GM19395 (cell line): Measurements from ENCODE around the gene EPN2.
"Not testable (repeated sequence)": the region's sequence is repeated elsewhere in the genome, so short reads cannot be mapped to it uniquely, and the experiment has no call there.

Experiments used
- ATAC-seq: cut with Tn5 transposase; IDR thresholded peaks from one replicate; pipeline ENCODE4 v1.9.1; 2021; ENCODE audit warnings: mild to moderate bottlenecking, moderate library complexity; ENCODE audit not compliant: unreplicated experiment

EPN2 gene

GRCh38 chr17:19237139-19237388, at the start of gene EPN2:
EPN2 (plus strand) TSS chr17:19237366; CDS start chr17:19283120, 45,754 bp downstream.
- not testable (repeated sequence) for ATAC-seq

DNA sequence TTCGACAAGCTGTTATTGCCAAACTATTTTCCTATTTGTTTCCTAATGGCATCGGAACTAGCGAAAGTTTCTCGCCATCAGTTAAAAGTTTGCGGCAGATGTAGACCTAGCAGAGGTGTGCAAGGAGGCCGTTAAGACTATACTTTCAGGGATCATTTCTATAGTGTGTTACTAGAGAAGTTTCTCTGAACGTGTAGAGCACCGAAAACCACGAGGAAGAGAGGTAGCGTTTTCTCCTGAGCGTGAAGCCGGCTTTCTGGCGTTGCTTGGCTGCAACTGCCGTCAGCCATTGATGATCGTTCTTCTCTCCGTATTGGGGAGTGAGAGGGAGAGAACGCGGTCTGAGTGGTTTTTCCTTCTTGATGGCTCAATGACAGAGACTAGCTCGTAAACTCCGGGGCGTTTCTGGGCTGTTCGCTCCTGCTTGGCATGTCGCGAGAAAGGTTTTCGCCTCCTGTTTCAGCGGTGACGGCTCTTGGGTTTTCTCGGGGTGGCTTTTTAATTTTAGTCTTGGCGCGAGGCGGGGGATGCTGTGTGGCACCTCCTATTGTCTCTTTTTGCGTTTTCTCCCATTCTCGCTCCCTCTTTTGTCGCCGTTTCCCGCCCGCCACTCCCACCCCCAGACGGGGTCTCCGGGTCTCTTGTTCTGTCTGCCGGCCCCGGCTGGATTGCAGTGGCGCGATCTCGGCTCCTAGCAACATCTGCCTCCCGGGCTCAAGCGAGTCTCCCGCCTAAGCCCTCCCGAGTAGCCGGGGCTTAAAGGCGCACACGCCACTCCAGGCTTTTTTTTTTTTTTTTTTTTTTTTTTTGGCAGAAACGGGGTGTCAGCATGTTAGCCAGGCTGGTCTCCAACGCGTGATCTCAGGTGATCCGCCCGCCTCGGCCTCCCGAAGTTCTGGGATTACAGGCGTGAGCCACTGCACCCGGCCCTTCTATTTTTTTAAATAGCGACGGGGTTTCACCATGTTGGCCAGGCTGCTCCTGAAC, 49.0 kb upstream of the EPN2 start:
- peak; percentile 47 for ATAC-seq

- peak; percentile 74 for ATAC-seq
Measured at GRCh38 chr17:19188870-19189708, 48.1 kb upstream of the EPN2 start.

DNA sequence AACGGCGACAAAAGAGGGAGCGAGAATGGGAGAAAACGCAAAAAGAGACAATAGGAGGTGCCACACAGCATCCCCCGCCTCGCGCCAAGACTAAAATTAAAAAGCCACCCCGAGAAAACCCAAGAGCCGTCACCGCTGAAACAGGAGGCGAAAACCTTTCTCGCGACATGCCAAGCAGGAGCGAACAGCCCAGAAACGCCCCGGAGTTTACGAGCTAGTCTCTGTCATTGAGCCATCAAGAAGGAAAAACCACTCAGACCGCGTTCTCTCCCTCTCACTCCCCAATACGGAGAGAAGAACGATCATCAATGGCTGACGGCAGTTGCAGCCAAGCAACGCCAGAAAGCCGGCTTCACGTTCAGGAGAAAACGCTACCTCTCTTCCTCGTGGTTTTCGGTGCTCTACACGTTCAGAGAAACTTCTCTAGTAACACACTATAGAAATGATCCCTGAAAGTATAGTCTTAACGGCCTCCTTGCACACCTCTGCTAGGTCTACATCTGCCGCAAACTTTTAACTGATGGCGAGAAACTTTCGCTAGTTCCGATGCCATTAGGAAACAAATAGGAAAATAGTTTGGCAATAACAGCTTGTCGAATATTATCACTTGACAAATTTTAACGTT, 47.3 kb upstream of the EPN2 start:
- ATAC-seq, result not testable (repeated sequence)

DNA sequence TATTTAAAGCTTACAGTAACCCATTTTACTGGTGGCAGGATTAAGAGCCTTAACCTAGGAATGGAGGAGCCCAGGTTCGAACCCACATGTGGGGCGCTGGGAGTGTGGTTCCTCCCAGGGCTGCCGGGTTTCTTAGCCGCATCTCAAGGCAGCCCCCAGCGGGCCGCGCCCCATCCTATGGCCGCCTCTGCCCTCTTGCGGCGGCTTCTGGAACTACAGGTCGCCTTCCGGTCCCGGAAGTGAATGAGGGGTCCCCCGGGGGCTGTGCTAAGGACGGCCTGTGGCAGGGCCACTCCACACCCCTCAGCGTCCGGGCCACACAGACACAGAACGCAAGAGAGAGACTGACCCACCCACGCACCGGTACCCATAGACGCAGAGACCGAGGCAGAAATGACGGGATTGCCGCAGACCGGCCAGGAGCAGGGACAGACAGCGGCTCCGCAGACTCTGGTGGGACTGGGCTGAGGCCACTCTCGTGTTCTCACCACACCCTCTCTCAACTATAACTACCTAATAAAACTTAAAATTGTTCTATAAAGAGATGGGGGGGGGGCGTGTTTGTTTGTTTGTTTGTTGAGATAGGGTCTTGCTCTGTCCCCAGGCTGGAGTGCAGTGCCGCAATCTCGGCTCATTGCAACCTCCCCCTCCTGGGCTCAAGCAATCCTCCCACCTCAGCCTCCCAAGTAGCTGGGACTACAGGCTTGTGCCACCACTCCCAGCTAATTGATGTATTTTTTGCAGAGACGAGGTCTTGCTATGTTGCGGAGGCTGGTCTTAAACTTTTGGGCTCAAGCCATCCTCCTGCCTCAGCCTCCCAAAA, 40.6 kb upstream of the EPN2 start:
- peak; percentile 83 for ATAC-seq

DNA sequence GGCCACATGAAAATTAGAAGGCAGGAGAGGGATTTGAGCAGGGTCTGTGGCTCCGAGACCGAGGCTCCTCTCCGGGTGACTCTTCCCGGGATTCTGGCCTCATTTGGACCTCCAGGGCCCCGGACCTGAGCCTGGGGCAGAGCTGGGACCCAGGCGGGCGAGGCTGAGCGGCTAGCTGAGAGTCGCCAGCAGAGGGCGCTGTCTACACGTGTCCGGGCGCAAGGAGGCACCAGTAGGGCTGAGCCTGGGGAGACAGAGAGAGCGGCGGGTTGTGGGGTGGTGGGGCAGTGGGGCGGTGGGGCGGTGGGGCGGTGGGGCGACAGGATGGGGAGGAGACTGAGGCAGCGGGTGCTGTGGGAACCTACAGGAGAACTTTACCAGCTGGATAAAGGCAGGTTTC, 34.7 kb upstream of the EPN2 start:
- ATAC-seq, result peak; percentile 63

DNA sequence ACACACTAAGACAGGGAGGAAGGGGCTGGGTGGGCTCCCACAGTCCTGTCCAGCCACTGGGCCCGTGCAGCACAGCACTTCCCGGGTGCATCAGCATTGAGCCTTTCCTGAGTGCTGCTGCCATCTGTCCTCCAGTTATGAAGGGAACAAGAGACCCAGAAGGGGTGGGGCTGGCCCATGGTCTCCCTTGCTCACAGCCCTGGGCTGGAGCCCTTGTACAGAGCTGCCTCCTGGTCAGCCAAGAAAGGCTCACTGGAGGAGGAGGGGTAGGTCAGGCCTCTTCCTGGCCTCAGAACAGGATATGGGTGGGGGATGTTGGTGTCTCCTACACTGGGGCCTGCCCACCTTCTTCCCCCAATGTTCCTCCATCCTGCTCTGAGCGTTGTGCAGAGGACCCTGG, 33.7 kb upstream of the EPN2 start:
- not testable (repeated sequence) for ATAC-seq

DNA sequence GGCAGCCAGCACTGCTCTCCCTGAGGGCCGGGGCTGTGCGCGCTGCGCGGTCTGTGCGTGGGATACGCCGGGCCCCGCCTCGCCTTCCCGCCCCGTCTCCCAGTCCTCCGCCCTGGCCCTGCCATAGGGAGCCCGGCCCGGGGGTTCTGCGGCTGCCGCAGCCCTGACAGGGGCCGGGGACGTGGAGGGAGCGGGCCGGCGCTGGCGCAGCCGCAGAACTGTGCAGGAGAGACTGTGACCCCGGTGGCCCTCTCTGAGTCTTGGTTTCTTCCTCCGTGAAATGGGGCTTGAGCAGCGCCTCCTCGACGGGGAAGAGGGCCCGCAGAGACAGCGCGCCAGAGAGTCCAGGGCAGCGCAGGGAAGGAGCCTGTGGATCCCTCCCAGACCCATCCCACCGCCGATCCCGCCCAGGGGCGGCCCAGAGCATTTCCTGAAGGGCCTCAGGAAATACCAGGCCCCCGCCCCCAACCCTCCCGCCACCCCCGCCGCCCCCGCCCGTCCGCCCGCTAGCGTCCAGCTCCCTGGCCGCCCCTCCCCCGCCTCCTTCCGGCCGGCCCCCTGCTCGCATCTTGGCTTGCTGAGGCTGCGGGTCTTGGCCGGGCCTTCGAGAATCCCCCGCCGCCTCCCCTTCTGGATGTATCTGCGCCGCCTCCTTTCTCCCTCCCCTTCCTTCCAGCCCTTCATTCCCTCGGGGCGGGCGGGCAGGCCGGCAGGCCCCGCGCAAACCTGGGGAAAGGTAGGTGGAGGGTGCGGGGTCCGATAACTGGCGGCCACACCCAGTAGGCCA, 21.9 kb upstream of the EPN2 start:
- ATAC-seq, result peak; percentile 48

GRCh38 chr17:19216148-19216926, 20.8 kb upstream of the EPN2 start:
- ATAC-seq, result peak; percentile 46

GRCh38 chr17:19218914-19219313, 18.3 kb upstream of the EPN2 start:
- ATAC-seq, result not testable (repeated sequence)

DNA sequence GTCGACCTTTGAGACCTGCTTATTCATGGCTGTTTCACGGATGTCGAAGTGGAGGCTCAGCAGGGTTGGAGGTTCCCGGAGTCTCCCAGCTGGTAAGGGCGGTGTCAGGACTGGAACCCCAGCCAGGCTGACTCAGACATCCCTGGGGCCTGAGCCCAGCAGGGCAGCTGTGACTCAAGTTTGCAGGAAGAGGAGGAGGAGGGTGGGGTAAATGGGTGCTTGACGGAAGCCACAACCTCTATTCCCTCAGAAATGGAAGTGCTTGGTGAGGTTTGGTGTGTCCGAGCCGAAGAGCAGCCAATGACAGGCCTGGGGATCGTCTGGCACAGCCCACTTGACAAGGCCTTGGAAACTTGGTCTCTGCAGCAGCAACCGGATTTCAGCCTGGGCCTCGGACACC, 17.8 kb upstream of the EPN2 start:
- not testable (repeated sequence) for ATAC-seq

GRCh38 chr17:19220195-19220594, 17.0 kb upstream of the EPN2 start:
- ATAC-seq, result not testable (repeated sequence)

GRCh38 chr17:19226610-19227588, 10.3 kb upstream of the EPN2 start:
- not testable (repeated sequence) for ATAC-seq

DNA sequence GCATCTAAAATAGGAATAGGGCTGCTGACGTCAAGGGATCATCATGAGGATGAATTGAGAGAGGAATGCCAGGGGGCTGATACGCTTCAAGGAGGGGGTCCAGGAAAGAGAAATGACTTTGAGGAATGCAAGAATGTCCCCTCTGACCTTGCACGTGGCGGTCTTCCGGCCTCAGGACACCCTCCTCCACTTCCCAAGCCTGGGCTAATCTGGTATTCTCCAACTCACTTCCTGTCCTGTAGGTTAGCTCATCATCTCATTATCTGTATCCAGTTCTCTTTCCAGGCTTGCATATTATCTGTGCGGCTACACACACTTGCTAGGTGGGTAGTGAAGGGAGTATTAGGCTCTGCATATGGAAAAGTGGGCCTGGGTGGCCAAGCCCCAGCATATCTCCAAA, 2.5 kb upstream of the EPN2 start:
- not testable (repeated sequence) for ATAC-seq

DNA sequence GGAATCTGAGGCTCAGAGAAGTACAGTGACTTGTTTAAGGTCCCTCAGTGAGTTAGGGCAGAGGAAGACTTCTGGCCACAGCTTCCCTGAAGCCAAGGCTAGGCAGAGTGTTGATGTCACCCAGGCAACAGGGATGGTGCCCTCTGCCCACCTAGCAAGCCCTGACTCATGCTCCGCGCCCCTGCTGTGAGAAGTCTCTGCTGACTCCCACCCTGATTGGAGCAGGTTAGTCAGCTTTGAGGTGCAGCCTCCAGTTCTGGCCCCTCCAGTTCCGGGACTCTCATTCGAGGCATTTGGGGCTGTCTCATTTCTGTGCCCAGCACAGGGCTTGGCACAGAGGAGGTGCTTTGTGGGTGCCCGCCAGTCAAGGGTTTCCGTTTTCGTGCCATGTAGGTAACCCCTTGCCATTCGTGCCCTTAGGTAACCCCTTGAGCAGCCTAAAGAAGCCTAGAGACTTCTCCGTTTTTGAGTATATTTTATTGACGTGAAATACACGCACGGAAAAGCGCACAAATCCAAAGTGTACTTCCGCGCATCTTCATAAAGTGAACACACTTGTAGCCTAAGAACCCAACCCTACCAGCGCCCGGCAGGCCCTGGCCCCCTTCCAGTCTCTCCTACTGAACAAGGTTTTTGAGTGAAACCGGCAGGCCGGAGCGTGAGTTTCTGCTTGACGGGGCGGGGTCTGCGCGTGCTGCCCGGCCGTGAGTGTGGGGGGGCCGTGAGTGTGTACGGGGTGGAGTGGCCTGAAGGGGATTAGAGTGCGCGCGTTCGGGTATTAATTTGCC, 621 bp upstream of the EPN2 start:
- ATAC-seq, result peak; percentile 37

DNA sequence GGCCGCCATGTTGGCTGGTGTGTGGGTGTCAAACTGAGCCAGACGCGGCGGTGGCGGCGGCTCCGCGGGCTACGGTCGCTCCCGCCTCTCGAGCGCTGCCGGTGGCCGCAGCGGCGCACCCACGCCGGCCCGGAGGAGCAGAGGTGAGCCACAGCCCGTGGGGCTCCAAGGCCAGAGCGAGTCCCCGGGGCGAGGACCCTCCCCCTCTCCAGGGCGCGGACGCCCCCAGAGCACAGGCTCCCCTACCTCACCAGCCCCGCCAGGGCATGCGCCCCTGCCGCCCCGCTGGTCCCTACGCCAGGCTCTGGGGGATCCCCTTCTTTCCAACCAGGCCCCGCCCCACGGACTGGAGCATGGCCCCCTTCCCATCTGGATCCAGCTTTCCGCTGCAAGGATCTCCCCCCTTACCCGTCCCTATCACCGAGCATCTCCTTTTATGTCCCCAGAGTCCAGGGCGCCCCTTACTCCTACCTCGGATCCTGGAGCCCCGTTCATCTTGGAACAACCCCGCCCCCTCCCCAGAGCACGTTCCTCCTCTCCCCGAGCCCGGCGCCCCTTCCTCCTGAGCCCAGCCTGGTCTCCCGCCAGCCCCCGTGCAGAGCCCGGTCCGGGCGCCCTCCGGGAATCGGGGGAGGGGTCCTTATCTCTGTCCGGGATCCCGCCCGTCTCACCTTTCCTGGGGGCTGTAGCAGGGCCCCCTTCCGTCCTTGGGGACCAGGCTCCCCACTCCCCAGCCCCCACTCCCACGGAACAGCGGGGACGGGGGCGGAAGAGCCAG, 412 bp downstream of the EPN2 start:
- ATAC-seq, result peak; percentile 51
